GM21717 (cell line): ENCODE measurements around the gene PLS1.
A peak's percentile ranks its signal among the peaks of the same experiment; 100 is the strongest.
"Not testable (repeated sequence)": the region's sequence is repeated elsewhere in the genome, so short reads cannot be mapped to it uniquely, and the experiment has no call there.

Experiments used
- ATAC-seq: cut with Tn5 transposase; IDR thresholded peaks from one replicate; pipeline ENCODE4 v1.9.1; 2021; ENCODE audit warnings: mild to moderate bottlenecking, moderate library complexity; ENCODE audit not compliant: unreplicated experiment

PLS1 gene

GRCh38 chr3:142595951-142596725 lies at the start of gene PLS1:
Gene PLS1 (plus strand): TSS chr3:142596393. CDS start chr3:142664238, 67,845 bp downstream.
- peak; percentile 93 for ATAC-seq

GRCh38 chr3:142549986-142550385 lies 46.2 kb upstream of the PLS1 start:
- no peak for ATAC-seq

GRCh38 chr3:142552579-142552978 lies 43.6 kb upstream of the PLS1 start:
- not testable (repeated sequence) for ATAC-seq

- ATAC-seq, result no peak
Measured at GRCh38 chr3:142553741-142554140, 42.5 kb upstream of the PLS1 start.

GRCh38 chr3:142560118-142560517 lies 36.1 kb upstream of the PLS1 start:
- ATAC-seq, result no peak

GRCh38 chr3:142563496-142563997 lies 32.6 kb upstream of the PLS1 start:
- no peak for ATAC-seq

GRCh38 chr3:142566096-142566495 lies 30.1 kb upstream of the PLS1 start:
- no peak for ATAC-seq

- no peak for ATAC-seq
Measured at GRCh38 chr3:142568393-142569017, 27.7 kb upstream of the PLS1 start.

GRCh38 chr3:142569422-142569821 lies 26.8 kb upstream of the PLS1 start:
- ATAC-seq, result not testable (repeated sequence)

GRCh38 chr3:142574223-142574622 lies 22.0 kb upstream of the PLS1 start:
- not testable (repeated sequence) for ATAC-seq

GRCh38 chr3:142574665-142575064 lies 21.5 kb upstream of the PLS1 start:
- no peak for ATAC-seq

- ATAC-seq, result no peak
Measured at GRCh38 chr3:142576792-142577191, 19.4 kb upstream of the PLS1 start.

- no peak for ATAC-seq
Measured at GRCh38 chr3:142577696-142578328, 18.4 kb upstream of the PLS1 start.

GRCh38 chr3:142578329-142579223 lies 17.6 kb upstream of the PLS1 start, which contains the start of gene ATR:
Gene ATR (minus strand): TSS chr3:142578733. CDS start chr3:142578704, 29 bp downstream.
- peak; percentile 97 for ATAC-seq

- ATAC-seq, result no peak
Measured at GRCh38 chr3:142580061-142580423, 16.2 kb upstream of the PLS1 start.

- ATAC-seq, result not testable (repeated sequence)
Measured at GRCh38 chr3:142581070-142581469, 15.1 kb upstream of the PLS1 start.

- ATAC-seq, result peak; percentile 72
Measured at GRCh38 chr3:142586803-142587406, 9.3 kb upstream of the PLS1 start.

- ATAC-seq, result no peak
Measured at GRCh38 chr3:142588703-142589102, 7.5 kb upstream of the PLS1 start.

GRCh38 chr3:142592268-142592667 lies 3.9 kb upstream of the PLS1 start:
- not testable (repeated sequence) for ATAC-seq

GRCh38 chr3:142595141-142595540 lies 1.1 kb upstream of the PLS1 start:
- no peak for ATAC-seq
